GM19239 (cell line): ENCODE measurements around the gene ATP11A.

Experiments used
- DNase-seq: peaks from one replicate; pipeline ENCODE4 v3.0.0; 2011; ENCODE audit warnings: low spot score; ENCODE audit not compliant: insufficient read length
- FAIRE-seq: peaks from 2 replicates; lab custom pipeline; 2011; peaks lifted over from hg19 to GRCh38; lab: Jason Lieb, UNC

Gene ATP11A

DNA sequence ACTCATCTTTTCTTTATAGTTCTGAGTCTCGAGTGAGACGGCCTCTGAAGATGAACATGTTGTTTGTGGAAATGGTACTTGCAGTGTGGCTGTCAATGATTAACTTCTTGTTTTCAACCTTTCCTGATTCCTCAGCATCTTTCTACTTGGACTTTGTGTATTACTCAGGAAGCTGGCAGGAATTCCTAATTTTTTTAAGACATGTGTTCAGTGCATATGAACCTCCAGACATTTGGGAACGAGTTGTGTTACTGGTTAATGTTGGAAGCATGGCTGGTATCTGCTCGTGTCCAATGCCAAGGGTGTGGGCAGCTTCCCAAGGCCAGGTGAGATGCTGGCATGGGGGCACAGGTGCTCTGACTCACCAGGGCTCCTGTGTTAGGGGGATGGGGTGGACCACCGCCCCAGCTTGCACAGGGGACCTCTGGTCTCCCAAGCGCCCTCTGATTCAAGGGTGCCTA lies 218.1 kb downstream of the ATP11A start:
- no peak for FAIRE-seq

GRCh38 chr13:112908342-112908741 lies 218.5 kb downstream of the ATP11A start:
- no peak for FAIRE-seq
- DNase-seq, result no peak

More for the DNA sequence above, 218.1 kb downstream of the ATP11A start:
- DNase-seq, result no peak

DNA sequence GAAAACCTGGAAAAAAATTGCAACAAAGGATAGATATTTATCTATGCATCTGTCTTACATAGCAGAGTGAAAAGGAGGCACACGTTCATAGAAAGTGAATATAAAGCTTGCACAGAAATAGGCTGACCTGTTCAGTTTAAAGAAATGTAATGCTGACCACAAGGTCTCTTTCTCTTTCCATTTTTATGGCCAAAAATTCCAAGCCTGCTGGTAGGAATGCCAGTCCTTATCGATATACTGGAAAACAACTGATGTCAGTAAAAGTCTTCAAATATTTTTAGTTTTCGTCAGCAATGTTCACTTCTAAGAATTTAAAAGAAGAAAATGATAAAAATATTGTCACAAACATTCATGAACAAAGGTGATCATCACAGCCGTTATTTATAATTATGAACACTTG lies 220.2 kb downstream of the ATP11A start:
- no peak for FAIRE-seq

DNA sequence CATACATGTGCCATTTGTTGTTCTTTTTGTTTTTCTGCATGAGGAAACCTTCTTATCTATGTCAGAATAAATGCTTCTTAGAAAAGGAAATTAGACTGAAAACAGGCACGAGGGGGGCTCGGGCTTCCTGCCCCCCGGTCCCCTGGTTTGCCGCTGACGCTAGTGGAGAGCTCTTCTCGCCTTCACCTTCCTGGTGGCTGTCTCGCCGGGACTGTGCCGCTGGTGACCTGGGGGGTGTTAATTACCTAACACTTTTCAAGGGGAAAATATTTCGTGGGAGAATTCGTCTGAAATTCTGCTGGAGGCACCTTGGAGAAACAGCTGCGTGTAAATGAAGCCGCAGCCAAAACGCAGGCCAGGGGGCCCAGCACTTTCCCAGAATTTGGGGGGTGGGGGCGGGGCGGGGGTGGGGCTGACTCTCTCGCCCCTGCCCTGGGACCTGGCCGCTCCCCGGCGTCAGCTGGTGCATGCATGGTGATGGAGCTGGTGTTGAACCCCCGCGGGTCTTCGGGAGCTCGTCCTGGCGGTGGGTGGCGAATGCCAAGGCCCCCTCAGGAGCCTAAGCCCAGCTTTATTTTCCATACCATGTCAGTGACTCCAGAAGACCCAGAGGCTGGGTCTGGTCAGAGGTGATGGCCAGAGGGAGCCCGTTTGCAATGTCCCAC lies 220.9 kb downstream of the ATP11A start:
- DNase-seq (no peak), FAIRE-seq (no peak)

More for the DNA sequence above, 220.2 kb downstream of the ATP11A start:
- no peak for DNase-seq

GRCh38 chr13:112911285-112911701 lies 221.5 kb downstream of the ATP11A start:
- DNase-seq, result no peak
- FAIRE-seq, result no peak

- DNase-seq (no peak), FAIRE-seq (no peak)
Measured at GRCh38 chr13:112911883-112912282, 222.0 kb downstream of the ATP11A start.

GRCh38 chr13:112912726-112913440 lies 223.0 kb downstream of the ATP11A start:
- DNase-seq (no peak), FAIRE-seq (no peak)

GRCh38 chr13:112916296-112916695 lies 226.5 kb downstream of the ATP11A start:
- FAIRE-seq (no peak), DNase-seq (no peak)

DNA sequence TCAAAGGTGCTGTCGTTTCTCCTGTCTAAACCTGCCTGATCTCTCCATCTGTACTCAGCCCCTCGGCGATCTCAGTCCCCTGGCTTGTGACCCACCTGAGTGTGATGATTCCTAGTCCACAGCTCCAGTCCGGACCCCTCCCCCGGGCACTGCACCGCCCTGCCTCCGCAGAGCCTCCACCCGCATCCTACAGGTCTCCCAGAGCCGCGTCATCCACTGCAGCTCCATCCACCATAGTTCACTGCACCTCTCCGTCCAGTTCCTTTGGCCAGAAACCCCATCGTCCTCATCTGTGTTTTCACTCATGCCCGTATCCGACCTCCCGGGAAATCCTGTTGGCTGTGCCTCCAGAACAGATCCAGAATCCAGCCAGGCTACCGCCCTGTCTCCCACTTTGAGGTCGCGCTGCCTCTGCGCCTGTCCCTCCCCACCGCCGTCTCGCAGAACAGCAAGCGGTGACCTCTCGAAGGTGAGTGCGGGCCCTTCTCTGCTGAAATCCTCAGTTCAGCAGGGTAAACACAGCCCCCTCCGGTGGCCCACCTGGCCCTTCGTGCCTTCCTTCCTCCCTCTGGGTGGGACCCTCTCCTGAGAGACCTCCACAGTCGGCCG lies 227.3 kb downstream of the ATP11A start:
- FAIRE-seq, result no peak
- no peak for DNase-seq

- no peak for DNase-seq
- no peak for FAIRE-seq
Measured at GRCh38 chr13:112917737-112918136, 227.9 kb downstream of the ATP11A start.

DNA sequence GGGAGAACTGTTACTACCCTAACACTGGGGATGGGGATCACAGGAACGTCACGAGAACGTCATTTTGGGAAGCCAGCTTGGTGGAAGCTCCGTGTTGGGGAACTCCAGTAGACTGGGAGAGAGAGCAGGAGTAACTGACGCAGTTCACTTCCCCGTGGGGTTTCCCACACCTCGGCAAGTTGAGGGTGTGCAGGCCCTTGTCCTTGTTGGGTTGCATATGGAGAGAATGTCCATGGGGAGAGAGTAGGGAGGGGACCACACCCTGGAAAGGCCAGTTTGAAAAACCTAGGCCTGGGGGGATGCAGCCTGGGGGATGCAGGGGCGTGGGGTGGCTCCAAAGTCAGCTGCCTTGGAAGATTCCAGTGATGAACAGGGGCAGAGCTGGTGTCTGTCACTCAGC lies 228.4 kb downstream of the ATP11A start:
- FAIRE-seq (no peak), DNase-seq (no peak)

- no peak for DNase-seq
- FAIRE-seq, result no peak
Measured at GRCh38 chr13:112918746-112919145, 228.9 kb downstream of the ATP11A start.

DNA sequence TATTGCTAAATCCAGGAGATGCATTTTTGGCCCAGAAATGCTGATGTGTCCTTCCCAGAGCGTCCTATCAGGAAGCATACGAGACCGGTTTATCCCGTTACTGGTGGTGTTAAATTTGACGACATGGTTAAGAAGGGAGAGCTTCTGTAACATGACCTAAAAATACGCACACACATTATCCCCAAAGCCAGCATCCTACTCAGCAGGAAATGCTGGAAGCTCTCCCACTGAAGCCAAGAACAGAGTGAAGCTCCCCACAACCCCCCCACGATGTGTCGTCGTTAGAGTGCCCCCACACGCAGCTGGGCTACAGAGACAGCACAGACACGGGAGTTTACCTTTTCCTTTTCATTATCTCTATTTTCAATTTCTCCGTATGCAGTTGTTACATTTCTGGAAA lies 234.1 kb downstream of the ATP11A start:
- DNase-seq, result no peak
- no peak for FAIRE-seq

DNA sequence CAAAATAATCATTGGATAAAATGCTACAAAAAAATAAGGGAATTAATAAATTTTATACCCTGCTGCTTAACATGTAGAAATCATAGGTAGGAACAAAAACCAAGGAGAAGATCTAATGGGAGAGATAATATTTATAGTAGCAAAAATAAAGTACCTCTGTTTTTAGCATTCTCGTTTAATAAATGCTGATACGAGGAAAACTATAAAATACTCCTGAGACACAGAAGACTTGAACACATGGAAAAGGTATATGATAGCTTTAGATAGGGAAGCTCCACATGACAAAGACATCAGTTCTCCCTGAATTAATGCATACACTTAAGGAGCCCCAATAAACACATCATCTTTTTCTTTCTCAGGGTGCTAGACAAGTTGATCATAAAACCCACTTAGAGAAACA lies 234.5 kb downstream of the ATP11A start:
- DNase-seq, result no peak
- no peak for FAIRE-seq

DNA sequence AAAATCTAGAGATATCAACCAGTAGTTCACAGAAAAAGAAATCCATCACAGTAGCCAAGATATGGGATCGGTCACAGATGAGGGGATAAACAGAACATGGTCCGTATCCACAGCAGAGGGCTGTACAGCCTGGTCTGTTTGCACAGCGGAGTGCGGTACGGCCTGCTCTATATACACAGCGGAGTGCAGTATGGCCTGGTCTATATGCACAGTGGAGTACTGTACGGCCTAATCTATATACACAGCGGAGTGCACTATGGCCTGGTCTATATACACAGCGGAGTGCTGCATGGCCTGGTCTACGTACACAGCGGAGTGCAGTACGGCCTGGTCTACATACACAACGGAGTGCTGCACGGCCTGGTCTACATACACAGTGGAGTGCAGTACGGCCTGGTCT lies 236.2 kb downstream of the ATP11A start:
- DNase-seq, result no peak
- no peak for FAIRE-seq

GRCh38 chr13:112926993-112927392 lies 237.2 kb downstream of the ATP11A start:
- no peak for FAIRE-seq
- DNase-seq, result no peak

DNA sequence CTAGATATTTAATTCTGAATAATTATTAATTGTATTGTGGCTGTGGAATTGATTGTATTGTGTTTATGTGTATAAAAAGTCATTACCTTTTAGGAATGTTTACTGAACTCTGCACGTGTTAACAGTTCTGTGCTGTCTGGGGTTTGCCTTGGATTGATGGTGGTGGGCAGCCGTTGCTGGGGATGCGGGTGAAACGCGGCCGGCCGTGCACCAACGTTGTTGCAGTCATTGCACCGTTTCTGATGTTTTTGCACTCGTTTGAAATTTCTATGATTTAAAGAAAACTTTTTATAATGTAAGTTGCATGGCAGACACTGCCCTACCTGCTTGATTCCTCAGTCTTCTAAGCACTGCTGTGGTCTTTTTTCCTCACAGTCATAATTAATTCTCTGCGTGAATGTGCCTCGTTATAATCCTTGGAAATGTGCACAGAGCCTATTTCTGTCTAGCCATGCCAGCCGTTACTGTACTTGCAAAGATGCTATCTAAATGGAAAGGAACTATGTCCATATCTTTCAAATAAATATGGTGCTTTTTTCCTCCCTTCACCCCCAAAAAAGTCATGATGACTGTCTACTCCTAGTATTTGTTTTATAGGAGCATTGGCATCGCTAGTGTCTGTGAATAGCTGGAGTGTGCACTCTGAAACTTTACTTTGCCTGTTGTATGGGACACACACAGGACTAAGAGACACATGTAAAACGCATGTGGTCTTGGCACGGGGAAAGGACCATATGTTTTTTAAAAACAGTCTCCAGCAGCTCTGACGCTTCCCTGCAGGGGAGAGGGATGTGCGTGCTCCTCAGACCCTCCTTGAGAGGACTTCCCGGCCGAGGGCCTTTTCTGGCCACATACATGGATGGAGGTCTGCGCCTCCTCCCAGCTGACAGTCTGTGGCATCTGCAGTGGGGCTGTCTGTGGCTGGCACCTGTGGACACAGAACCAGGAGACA lies 238.5 kb downstream of the ATP11A start:
- FAIRE-seq (no peak), DNase-seq (no peak)

GRCh38 chr13:112928972-112929782 lies 239.3 kb downstream of the ATP11A start:
- FAIRE-seq, result no peak
- DNase-seq, result no peak

DNA sequence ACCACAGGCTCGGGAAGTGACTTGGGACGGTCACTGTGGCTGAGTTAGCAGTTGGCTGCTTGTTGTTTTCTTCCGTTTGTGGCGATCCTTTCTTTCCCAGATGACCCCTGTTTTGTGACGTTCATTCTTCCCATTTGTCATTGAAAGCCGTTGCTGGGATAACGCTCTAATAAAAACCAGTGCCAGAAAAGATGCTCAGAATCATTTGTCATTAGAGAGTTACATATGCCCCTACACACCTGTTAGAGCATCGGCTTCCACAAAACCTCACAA lies 239.9 kb downstream of the ATP11A start:
- FAIRE-seq, result no peak
- no peak for DNase-seq

DNA sequence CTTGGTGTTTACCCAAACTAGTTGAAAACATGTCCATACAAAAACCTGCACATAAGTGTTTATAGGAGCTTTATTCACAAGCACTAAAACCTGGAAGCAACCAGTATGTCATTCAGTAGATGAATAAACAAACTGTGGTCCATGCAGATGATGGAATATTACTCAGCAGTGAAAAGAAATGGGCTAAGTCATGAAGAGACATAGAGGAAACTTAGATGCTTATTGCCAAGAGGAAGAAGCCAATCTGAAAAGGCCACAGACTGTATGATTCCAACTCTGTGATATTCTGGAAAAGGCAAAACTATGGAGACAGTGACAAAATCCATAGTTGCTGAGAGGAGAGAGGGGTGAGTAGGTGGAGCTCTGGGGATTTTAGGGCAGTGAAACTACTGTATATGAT lies 240.4 kb downstream of the ATP11A start:
- no peak for DNase-seq
- FAIRE-seq, result no peak
